NCI-H2081 treated with DMSO at 0.1 percent for 48 hours (cell line): ENCODE measurements around the gene GMDS.
"Not testable (repeated sequence)": the region's sequence is repeated elsewhere in the genome, so short reads cannot be mapped to it uniquely, and the experiment has no call there.

Source experiments
- DNase-seq: peaks from one replicate; lab custom pipeline; 2025; lab: John Stamatoyannopoulos, UW

The GMDS gene

DNA sequence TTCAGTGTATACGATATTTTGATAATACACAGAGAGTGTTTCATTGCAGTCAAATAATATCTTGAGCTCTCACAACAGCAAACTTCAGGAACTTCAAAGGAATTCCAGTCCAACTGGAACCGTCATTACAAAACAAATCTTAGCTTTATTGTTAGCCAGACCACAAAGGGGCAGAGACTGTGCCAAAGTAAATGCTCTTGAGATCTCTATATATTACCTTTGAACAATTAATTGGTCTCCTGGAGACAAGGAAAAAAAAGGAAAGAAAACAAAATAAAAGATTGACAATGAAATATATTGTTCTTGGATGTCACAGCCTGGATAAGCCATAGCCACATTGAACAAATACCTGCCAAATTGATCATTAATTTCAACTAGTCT lies 565.7 kb downstream of the GMDS start:
- no peak for DNase-seq

DNA sequence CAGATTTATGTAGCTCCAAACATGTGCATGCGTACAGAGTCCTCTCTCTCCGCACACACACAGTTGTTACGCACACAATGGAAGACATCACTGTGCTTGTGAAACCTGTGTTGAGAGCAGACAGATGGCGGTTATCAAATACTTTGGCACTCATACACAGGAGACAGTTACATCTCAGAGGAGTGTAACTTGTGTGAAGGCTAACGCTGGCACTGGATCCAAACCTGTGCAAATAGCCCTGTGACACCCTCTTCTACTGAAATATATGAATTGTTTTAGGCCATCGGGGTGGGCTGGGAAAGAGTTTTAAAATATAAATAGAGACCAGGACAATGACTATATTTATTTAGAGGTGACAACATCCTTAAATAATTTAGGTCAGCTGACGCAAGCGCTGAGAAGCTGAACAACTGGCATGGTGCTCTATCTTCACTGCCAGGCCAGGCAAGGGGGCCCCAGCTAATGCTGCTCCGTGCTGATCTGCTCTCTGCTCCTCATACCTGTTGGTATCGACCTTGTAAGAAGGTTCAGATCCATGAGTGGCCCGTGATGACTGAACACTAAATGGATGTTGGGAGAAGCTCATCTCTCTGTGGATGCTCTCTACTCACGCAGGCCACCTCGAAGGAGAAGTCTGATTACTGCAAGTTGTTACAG lies 566.2 kb downstream of the GMDS start:
- DNase-seq, result peak; percentile 9

- no peak for DNase-seq
Observed at GRCh38 chr6:1678201-1678600, 567.2 kb downstream of the GMDS start.

GRCh38 chr6:1672379-1672778 lies 573.0 kb downstream of the GMDS start:
- DNase-seq, result no peak

- no peak for DNase-seq
Observed at GRCh38 chr6:1670711-1671462, 574.5 kb downstream of the GMDS start.

GRCh38 chr6:1669996-1670395 lies 575.4 kb downstream of the GMDS start:
- no peak for DNase-seq

DNA sequence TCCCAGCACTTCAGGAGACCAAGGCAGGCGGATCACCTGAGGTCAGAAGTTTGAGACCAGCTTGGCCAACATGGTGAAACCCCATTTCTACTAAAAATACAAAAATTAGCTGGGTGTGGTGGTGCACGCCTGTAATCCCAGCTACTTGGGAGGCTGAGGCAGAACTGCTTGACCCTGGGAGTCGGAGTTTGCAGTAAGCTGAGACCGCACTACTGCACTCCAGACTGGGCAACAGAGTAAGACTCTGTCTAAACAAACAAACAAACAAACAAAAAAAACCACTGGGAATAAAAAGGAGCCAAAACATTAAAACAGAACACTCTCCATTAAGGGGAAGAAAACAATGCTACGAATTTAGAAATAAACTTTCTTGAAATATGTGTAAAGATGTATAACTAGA lies 576.9 kb downstream of the GMDS start:
- not testable (repeated sequence) for DNase-seq

DNA sequence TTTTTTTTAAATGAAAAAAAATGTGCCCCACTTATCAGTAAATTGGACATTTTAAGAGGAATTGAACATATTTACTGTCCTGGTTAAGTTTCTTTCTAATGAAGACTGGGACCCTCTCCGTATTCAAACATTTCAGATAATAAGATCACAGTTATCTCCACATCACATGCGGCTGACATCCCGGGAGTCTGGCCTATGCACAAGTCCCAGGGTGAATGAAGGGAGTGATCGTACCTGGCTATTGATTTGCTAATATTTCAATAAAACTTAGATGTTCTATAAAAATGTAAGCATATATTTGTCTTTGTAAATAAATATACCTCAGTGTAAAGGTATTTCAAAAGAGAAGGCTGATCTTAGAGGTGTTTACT lies 577.6 kb downstream of the GMDS start:
- DNase-seq, result no peak

DNA sequence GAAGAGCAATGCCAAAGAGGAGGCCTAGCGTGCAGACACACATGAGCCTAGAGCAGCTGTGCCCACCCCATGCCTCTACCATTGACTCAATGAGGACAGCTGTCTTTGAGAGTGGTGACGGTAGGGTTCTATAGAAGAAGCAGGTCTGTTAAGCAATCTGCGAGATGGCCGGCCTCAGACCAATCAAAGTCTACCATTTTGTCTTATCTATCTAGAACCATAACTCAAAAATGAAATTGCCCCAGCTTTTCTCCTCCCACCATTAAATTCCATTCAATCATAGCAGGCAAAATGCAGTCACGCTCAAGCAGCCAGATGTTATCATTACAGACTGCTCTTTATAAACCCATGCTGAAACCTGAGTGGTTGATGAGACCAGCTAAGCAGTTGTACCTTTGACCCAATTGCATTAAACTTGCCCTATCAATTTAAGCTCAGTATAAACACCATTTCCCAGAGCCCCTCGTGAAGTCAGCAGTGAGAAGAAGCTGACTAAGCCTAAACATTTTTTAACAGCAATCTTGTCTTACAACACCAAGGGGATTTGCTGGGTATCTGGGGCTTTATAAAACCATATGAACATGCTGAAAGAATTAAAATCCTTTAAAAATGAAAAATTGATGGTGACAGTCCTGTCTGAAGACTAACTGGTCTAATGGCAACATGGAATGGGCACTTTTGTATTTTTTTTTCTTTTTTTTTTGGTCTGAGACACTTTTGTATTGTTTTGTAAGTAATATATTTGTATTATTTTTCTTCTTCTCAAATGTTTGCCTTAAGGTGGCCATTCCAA lies 578.2 kb downstream of the GMDS start:
- DNase-seq, result no peak

DNA sequence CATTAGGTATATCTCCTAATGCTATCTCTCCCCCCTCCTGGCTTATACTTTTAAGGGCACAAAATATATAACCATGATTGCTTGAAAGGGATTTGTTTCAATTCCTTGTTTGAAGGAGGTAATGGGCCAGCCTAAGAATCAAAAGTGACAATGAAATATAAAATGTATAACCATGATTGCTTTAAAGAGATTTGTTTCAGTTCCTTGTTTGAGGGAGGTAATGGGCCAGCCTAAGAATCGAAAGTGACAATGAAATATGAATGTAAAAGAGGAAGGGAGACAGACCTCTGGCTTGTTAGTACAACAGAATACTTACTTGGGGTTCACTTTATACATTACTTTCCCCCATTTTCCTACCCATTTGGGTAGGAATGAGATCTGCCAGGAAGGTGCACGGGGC lies 580.2 kb downstream of the GMDS start:
- no peak for DNase-seq

- no peak for DNase-seq
Observed at GRCh38 chr6:1664329-1664728, 581.1 kb downstream of the GMDS start.

DNA sequence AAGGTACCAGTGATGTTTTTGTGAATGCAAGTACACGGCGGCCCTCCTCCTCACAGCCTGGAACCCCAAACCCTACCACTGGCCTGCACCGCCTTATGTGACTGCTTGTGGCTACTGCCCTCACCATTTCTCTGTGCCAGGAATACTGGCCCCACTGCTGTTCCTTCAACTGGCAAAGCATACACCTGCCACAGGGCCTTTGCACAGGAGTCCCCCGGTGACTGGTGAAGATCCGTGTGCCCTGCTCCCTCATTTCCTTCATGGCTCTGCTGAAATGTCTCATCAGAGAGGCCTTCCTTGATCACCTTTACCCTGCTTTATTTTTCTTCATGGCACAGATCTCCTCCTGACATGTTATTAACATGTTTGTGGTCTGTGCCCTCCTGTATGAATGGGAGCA lies 581.9 kb downstream of the GMDS start:
- DNase-seq, result no peak

DNA sequence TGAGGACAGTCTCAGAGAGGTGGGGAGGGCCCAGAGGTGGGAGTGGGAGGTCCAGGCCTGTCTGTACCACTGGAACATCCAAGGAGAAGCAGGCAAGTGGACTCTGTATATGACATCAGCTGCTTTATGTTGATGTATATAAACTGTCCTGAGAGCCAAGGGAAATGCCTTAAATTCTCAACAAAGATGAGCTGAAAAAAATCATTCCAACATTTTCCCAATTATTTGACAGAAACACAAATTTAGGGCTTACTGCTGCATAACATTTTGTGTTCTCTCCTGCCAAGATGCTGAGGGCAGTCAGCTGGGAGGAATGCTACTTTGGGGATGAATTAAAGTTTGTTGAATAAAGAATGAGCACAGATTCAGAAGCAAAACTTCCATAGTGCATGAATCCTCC lies 582.9 kb downstream of the GMDS start:
- no peak for DNase-seq

DNA sequence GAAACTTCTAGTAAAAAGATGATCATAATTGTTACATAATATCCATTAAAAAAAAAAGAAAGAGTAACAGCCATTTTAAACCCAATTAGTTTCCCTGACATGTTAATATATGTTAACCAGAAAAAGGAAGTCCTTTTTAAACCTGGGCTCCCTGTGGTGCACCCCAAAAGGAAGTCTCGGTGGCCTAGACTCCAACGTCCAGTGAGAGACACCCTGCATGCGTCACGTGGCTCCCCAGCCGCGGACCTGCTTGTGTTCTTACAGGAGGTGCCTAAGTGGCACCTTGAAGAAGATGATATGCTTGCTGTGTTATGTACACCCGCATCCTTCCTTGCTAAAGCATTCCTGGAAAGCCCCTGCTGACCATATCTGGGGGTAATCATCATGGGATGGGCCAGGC lies 585.6 kb downstream of the GMDS start:
- no peak for DNase-seq

DNA sequence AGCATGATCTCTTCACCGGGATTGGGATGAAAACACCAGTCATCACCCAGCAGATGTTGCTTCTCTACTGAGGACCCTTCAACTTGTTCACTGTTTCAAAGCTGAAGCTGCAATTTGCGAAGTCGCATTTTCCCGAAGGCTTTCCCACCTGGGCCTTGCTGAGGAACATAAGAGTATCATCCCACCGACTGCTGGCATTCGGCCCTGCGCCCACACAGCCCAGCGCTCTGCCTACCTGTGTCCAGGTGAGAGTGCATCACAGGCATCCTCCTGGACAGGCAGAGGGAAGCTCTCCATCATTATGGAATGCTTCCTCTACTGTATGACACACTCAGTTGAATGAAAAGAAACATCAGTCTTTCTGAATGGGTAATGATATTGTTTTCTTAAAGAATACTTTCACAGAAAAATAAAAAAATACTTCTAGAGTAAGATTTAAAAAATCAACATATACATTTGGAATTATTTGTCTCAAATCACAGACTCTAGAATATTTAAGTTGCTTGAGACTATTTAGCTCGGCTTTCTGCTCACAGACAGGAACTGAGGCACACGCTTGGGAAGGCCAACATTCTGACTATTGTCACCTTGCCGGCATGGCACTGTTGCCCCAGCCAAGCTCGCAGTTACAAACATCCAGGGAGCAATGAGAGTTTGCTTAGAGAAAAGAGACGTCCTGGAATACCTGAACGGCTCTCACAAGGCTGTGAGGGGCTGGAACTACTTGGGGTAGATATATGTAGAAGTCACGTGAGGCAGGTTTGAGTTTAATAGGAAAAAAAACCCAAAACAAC lies 587.0 kb downstream of the GMDS start:
- DNase-seq, result no peak

- DNase-seq, result no peak
Observed at GRCh38 chr6:1657771-1658165, 587.6 kb downstream of the GMDS start.

DNA sequence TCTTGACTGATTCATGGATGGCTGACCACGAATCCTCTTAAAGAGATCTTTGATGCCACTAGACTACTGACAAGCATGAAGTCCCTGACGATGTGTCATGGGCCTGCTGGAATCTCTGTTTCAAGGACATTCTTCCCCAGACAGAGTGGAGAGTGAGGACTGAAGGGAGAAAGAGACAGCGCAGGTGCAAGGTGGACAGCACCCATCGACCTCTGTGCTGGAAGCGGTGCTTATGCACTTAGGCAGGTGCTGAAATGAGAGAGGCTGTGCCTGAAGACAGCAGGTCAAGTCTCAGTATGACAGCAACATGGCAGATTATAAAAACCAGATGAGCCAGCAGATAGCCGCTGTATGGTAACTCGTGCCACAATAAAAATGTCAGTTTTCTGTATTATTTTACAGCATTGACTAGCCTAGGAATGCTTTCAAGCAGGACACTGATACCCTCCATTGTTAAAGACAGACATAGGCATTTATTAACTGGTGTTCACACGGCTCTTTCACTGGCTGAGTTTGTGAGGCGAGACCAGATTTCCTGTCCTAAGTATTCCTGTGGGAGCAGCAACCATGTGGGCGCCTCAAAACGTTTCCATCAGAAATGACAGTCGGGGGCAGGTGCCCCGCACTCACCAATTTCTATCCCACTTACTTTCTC lies 588.2 kb downstream of the GMDS start:
- DNase-seq, result no peak

DNA sequence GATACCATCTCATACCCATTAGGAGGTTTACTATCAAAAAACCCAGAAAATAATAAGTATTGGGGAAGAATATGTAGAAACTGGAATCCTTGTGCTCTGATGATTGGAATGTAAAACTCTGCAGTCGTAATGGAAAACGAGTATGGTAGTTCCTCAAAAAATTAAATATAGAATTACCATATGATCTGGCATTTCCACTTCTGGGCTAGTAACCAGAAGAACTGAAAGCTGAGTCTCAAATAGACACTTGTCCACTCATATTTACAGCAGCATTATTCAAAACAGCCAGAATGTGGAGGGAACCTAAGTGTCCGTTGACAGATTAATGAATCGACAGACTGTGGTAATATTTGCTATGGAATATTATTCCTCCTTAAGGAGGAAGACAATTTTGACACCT lies 591.4 kb downstream of the GMDS start:
- no peak for DNase-seq

DNA sequence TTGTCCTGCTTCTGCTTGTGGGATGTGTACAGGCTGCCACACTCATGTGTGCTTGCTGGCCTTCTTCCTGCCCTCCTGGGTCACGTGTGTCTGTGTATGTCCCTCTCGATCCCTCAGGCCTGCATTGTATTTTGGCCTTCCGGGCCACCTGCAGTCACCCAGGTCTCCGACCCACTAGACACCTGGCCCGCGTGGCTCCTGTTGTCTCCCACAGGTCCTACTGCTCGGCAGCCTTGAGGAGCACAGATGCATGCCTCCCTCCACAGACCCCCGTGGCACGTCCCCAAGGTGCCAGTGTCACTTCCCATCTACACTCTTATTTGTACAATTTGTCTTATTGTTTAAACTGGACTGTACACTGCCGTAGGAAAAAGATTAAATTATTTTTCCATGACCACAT lies 592.6 kb downstream of the GMDS start:
- no peak for DNase-seq

- DNase-seq, result no peak
Observed at GRCh38 chr6:1651362-1651761, 594.0 kb downstream of the GMDS start.

- no peak for DNase-seq
Observed at GRCh38 chr6:1645466-1646185, 599.8 kb downstream of the GMDS start.
